Measurements from ENCODE around the gene NAA16.
"Not testable (repeated sequence)": the region's sequence is repeated elsewhere in the genome, so short reads cannot be mapped to it uniquely, and the experiment has no call there.

Gene NAA16

DNA sequence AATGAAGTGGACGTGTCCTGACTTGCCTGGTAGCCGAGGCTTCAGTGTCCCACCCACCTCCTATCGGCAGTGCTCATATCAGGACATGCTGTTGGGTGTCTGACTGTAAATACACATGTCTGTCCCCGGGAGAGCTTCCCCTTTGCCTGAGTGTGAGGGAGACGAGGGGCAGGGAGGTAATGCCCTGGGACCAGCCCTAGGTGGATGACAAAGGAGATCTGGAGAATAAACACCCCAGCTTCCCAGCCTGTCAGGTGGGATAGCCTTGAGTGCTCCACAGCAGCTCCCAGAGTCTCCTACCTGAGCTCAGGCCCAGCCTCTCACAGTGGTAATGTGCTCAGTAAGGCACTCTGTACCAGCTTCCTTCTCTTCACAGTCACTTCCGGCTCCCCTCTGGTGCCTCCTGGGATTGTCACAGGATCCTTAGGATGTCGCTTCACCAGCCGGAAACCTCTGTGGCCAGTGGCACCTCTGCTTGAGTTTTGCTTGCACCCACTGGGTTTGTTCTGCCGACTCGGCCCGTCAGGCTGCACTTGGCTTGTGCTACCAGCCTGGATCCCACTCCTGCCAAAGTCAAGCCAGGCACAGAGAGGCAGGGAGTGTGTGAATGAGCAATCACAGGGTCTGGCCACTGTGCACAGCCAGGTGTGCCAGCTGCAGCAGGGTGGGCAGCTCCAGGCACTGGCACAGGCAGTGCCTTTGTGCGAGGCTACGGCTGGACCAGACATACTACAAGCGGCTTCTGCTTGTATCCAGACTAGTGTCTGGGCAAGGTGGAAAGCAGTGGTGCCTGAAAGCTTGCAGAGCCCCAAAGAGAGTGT is 91.8 kb downstream of the NAA16 start:
- H3K4me3 ChIP-seq (ENCODE audit: low read length) = no peak overlapping the region
- no peak for TF ChIP-seq ZNF274 (IDR thresholded peaks at IDR 0.05; ENCODE audit: low read depth, low read length)

DNA sequence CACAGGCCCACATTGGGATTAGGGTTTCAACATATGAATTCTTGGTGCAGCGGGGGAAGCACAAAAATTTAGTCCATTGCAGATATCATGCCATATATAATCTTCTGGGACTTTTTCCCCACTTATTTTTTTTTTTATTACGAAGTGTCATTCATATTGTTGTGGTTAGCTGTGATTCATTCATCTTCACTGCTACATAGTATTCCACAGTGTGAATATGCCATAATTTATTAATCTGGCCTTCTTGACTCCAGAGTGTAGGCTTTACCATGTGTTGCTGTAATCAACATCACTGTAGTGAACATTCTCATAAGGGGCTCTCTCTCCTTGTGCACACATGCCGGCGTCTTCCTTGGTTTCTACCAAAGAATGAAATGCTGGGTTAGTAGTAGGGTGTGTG is 92.9 kb downstream of the NAA16 start:
- no peak for TF ChIP-seq ZNF274 (IDR thresholded peaks at IDR 0.05; ENCODE audit: low read depth, low read length)
- H3K4me3 ChIP-seq (ENCODE audit: low read length) = no peak overlapping the region

DNA sequence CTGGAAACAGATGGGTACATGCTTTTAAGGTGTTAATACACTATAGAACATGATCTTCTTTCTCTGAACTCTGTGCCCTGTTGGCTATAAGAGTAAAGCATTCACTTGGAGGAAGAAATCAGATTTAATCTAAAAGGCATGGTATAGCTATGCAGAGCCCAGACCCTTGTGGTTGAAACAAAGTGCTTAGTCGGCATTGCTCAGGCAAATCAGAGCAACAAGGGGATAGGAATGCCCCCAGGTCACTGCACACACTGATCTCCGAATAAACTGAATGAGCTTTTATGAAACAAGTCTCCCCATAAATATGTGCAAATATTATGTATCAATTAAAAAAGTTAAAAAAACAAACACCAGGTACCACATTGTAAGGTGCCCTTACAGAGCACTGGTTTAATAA is 94.3 kb downstream of the NAA16 start:
- no peak overlapping the region for H3K4me3 ChIP-seq (ENCODE audit: low read length)

DNA sequence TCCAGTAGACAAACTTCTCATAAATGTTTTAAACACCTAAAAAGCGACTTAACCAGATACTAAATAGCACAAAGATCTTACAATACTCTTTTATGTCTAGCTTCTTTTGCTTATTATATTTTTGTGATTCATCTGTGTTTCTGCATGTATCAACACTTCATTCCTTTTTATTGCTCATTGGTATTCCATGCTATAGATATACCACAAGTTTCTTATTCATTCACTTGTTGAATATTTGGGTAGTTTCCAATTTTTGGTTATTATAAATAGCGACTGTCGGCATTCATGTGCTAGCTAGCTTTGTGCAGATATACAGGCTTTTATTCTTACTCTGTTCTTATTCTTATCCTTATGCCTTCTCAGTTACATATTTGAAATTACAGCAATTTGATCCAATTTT is 96.3 kb downstream of the NAA16 start:
- H3K4me3 ChIP-seq (ENCODE audit: low read length) = no peak overlapping the region
- no peak for TF ChIP-seq ZNF274 (IDR thresholded peaks at IDR 0.05; ENCODE audit: low read depth, low read length)

More for the DNA sequence above, 94.3 kb downstream of the NAA16 start:
- no peak for TF ChIP-seq ZNF274 (IDR thresholded peaks at IDR 0.05; ENCODE audit: low read depth, low read length)

DNA sequence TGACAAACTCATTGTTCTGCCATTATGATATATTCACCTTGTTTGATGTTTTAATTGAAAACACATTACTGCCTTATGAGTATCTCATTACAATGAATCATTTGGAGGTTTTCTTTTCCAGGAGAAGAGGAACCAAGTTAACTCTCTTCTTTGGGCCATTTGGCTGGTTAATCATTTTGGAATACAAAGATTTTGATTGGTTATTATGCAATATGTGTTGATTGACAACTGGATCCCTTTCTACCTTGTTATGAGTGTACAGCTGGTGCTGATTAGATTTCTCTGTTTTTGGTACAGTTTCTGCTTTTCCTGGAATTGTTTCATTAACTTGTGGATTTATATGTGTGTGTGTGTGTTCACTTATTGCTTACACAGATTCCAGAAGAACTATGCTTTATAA is 97.1 kb downstream of the NAA16 start:
- H3K4me3 ChIP-seq (ENCODE audit: low read length) = no peak overlapping the region
- no peak for TF ChIP-seq ZNF274 (IDR thresholded peaks at IDR 0.05; ENCODE audit: low read depth, low read length)

DNA sequence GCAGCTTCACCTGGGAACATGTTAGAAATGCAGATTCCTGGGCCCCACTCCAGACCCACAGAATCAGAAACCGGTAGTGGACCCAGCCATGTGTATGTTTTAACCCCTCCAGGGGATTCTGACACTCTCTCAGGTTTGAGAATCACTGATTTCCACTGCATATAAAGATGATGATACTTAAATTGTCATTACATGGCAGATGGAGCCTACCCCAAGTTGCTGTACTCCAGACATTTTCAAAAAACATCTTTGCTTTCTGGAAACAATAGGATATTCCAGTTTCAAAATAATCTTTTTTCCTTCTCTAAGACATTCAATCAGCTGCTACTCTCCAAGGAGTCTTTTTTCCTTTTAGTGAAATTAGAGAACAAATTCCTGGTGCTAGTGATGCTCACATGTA is 97.7 kb downstream of the NAA16 start:
- TF ChIP-seq ZNF274 (IDR thresholded peaks at IDR 0.05; ENCODE audit: low read depth, low read length) = no peak

DNA sequence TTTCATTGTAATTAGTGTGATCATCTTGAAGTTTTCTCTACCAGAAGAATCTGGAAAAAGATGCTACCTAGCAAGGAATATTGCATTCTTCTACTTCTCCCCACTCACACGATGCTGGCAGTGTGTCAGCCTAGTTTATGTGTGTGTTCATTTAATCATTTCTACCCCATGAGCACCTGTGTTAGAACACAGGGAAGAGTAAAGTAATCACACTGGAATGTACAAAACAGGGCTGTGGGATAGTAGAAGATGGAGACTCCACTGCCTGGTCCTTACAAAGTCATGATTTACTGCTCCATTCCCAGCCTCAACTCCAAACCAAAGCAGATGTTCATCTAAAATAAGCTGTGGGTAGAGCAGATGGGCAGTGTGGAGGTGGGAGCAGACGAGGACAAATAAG is 98.5 kb downstream of the NAA16 start:
- TF ChIP-seq ZNF274 (IDR thresholded peaks at IDR 0.05; ENCODE audit: low read depth, low read length) = no peak
- H3K4me3 ChIP-seq (ENCODE audit: low read length) = no peak overlapping the region

More for the DNA sequence above, 97.7 kb downstream of the NAA16 start:
- H3K4me3 ChIP-seq (ENCODE audit: low read length) = no peak overlapping the region

DNA sequence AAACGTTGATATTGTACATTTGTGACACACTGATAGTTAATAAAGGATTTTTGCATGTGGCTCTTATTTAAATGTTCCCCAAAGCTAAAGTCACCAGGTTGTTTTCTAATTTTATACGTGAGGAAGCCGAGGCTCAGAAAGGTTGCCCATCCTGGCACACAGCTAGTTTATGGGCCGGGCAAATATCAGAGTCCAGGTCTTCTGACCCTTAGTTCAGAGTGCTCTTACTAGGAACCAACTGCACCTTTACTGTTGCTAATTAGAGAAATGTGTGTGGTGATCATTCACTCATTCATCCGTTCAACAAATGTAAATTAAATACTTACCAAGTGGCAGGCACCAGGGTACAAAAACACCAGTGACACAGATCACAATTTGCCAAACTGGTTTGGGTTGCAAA is 100.0 kb downstream of the NAA16 start:
- H3K4me3 ChIP-seq (ENCODE audit: low read length) = no peak overlapping the region
- TF ChIP-seq ZNF274 (IDR thresholded peaks at IDR 0.05; ENCODE audit: low read depth, low read length) = no peak

DNA sequence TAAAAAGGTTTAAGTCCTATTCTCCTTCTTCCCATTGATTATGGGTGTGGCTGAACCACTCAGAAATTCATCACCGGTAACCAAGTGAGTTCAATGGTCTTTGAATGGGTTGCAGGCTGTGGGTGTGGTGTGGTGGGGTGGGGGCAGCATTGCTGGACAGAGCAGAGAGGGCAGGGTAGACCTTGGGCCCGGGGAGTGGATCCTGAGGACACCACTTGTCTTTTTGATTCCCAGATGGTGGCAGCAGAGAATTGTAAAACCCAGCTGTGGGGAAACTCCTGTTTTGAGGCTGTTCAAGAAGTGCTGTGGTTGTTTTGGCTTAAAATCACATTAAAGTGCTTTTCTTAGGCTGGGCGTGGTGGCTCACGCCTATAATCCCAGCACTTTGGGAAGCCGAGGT is 100.5 kb downstream of the NAA16 start:
- TF ChIP-seq ZNF274 (IDR thresholded peaks at IDR 0.05; ENCODE audit: low read depth, low read length) = no peak
- H3K4me3 ChIP-seq (ENCODE audit: low read length) = no peak overlapping the region

DNA sequence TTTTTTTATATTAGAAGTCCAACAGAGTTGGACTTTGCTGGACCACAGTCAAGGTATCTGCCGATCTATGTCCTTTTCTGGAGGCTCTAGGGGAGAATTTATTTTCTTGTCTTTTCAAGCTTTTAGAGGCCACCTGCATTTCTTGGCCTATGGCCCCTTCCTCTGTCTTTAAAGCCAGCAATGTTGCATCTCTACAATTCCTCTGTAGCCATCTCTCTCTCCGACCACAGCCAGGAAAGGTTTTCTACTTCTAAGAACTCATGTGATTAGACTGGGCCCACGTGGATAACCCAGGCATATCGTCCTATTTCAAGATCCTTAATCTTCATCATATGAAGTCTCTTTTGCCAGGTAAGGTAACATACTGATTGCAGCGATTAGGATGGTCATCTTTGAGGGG is 102.8 kb downstream of the NAA16 start:
- H3K4me3 ChIP-seq (ENCODE audit: low read length) = no peak overlapping the region
- no peak for TF ChIP-seq ZNF274 (IDR thresholded peaks at IDR 0.05; ENCODE audit: low read depth, low read length)

DNA sequence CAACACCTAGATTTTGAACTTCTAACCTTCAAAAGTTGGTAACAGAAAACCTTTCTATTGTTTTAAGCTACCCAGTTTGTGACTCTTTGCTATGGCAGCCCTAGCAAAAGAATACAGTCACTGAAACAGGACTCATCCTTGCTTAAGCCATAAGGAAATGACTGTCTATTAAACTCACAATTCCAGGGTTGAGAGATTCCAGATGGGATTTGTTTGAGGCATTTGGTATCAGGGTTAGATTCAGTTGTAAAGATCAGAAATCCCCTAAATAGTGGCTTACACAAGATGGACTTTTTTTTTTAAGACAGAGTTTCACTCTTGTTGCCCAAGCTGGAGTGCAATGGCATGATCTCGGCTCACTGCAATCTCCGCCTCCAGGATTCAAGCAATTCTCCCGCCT is 105.2 kb downstream of the NAA16 start:
- no peak overlapping the region for H3K4me3 ChIP-seq (ENCODE audit: low read length)
- TF ChIP-seq ZNF274 (IDR thresholded peaks at IDR 0.05; ENCODE audit: low read depth, low read length) = no peak

DNA sequence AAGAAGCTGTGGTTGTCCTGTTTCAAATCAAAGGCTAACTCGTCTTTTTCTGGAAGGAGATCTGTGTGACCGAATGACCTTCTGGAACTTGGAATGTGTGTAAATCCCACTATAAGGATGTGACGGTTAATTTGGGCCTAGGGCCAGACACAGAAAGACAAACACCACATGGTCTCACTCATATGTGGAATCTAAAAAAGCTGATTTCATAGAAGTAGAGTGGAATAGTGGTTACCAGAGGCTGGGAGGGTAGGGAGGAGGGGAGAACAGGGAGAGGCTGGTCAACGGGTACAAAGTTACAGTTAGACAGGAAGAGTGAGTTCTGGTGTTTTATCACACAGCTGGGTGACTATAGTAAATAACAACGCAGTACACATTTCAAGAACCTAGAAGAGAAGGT is 107.0 kb downstream of the NAA16 start:
- no peak for TF ChIP-seq ZNF274 (IDR thresholded peaks at IDR 0.05; ENCODE audit: low read depth, low read length)
- no peak overlapping the region for H3K4me3 ChIP-seq (ENCODE audit: low read length)

DNA sequence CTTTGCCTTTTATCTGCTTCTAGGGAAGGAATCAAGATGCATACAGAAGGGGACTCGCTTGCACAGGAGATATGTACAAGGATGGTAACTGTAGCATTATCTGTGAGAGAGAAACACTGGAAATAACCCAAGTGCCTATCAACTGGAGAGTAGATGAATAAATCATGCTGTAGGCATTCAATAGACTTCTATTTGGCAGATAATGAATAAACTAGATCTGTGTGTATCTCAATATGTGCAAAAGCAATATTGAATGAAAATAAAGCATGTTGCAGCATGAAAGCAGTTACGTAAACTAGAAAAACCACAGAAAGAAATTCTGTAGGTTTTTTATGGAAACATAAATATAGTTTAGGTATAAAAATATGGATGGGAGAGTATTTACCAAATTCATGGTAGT is 107.7 kb downstream of the NAA16 start:
- TF ChIP-seq ZNF274 (IDR thresholded peaks at IDR 0.05; ENCODE audit: low read depth, low read length) = no peak
- H3K4me3 ChIP-seq (ENCODE audit: low read length) = no peak overlapping the region

DNA sequence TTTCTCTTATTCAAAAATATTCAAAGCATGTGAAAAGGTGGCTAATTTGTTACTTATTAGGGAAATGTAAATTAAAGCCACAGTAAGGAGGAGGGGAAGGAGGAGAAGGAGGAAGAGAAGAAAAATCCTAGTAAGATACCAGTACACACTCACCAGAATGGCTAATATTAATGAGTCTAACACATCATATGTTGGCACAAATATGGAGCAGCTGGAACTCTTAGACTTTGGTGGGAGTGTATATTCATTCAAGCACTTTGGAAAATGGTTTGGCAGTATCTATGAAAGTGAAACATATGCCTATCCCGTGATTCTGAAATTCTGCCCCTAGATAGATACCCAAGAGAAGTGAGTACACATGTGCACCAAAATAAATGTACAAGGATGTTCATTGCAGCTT is 108.1 kb downstream of the NAA16 start:
- no peak for TF ChIP-seq ZNF274 (IDR thresholded peaks at IDR 0.05; ENCODE audit: low read depth, low read length)
- no peak overlapping the region for H3K4me3 ChIP-seq (ENCODE audit: low read length)

DNA sequence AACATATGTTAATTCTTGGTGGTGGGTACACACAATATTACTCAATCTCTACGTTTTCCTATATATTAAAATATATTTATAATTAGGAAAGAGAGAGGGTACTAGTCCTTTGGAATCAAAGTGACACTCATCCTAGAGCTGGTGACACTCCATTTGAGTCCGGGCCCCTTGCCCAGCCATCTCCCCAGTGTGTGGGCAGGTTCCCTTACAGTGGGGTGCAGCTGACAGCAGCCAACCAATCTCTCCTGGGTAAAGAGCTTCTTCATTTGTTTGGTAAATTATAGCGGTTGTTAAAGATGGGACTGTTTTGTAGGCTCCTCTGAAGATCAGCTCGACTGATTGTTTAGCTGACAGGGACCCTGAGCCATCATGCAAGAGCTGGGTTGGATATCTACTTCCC is 109.1 kb downstream of the NAA16 start:
- no peak overlapping the region for H3K4me3 ChIP-seq (ENCODE audit: low read length)
- TF ChIP-seq ZNF274 (IDR thresholded peaks at IDR 0.05; ENCODE audit: low read depth, low read length) = no peak

DNA sequence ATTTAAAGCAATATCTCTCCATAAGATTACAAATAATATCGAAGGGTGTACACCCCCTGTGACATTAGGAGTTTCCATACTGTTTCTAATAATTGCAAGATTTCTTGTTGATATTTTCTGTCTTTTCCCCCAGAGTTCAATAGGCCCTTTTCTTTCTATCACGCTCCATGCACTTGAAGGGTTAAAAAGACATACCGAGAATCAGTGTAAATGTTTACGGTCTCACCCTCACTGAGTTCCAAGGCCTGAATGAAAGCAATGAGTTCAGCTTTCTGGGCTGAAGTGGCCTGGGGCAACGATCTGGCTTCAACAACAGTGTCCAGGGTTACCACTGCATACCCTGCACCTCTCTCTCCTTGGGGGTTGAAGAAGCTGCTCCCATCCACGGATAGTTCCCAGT is 110.3 kb downstream of the NAA16 start:
- H3K4me3 ChIP-seq (ENCODE audit: low read length) = not testable (repeated sequence)

DNA sequence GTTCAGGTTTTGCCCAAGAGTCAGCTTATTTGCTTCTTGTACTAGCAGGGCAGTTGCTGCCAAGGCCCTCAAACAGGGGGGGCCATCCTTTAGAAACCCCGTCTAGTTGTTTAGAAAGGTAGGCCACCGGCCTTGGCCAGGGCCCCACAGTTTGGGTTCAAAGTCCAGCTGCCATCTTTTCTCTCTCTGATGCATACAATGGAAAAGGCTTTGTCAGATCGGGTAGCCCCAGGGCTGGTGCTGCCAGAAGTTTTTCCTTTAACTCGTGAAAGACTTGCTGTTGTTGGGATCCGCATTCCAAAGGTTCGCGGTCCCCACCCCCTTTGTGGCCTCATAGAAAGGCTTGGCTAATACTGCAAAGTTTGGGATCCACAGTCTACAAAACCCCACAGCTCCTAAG is 110.9 kb downstream of the NAA16 start:
- H3K4me3 ChIP-seq (ENCODE audit: low read length) = not testable (repeated sequence)

DNA sequence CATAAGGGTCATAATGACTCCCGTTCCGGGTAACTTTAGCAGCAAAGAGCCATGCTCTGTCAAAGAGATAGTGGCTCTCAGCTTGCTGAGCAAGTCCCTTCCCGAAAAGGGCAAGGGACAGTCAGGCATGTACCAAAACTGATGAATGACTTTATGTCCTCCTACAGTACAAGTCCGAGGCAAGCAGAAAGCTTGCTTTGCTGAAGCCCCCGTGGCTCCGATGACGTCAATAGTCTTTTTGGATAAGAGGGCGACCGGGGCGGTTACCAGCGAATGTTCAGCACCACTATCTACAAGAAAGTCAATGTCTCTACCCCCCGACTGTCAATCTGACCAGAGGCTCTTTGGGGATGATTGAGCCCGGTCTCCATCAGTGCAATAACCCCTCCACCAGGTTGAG is 112.2 kb downstream of the NAA16 start:
- H3K4me3 ChIP-seq (ENCODE audit: low read length) = not testable (repeated sequence)

DNA sequence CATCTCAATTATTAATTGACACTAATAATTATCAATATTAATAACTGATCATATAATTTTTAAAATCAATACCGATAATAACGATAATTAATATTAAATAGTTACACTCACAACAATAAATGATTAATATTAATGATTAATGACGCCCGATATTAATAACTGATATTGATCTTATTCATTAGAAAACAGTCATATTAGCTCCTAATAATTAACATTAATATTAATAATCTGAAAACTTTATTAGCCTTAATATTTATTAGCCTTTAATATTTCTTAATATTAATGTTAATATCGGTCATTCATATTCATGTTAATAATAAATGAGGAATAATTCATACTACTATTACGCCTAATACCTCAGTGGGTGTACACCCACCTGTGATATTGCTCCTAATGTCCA is 113.6 kb downstream of the NAA16 start:
- H3K4me3 ChIP-seq (ENCODE audit: low read length) = not testable (repeated sequence)
